Epithelial cell of proximal tubule (primary cell): ENCODE measurements around the gene KRT25. TPM values are rescaled to one million over a fixed set of nuclear protein-coding genes. Genes with fewer than 3 reads are reported as not detected.

Source experiments
- DNase-seq: peaks from one replicate; pipeline ENCODE4 v3.0.0-alpha.2; 2011; ENCODE audit warnings: low read depth
- H3K4me3 ChIP-seq: 2 replicates; pipeline ENCODE4 v1.5.1; 2011; ENCODE audit warnings: low read depth, mild to moderate bottlenecking, low read length
- total RNA-seq: library from RNA; depleted of rRNA; stranded (reverse); fragments of >200 nt; gene quantifications from 2 replicates; pipeline ENCODE4 v1.2.3, GENCODE V29; 2015
- TF ChIP-seq, protein P1 (sequence below): conservative IDR thresholded peaks from 2 replicates; pipeline ENCODE4 v1.5.1; 2012; ENCODE audit warnings: low read depth, mild to moderate bottlenecking, low read length

The KRT25 gene, protein sequence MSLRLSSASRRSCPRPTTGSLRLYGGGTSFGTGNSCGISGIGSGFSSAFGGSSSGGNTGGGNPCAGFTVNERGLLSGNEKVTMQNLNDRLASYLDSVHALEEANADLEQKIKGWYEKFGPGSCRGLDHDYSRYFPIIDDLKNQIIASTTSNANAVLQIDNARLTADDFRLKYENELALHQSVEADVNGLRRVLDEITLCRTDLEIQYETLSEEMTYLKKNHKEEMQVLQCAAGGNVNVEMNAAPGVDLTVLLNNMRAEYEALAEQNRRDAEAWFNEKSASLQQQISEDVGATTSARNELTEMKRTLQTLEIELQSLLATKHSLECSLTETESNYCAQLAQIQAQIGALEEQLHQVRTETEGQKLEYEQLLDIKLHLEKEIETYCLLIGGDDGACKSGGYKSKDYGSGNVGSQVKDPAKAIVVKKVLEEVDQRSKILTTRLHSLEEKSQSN
- 0.17 TPM in 1 of 2 replicates, not detected in the other for total RNA-seq

DNA sequence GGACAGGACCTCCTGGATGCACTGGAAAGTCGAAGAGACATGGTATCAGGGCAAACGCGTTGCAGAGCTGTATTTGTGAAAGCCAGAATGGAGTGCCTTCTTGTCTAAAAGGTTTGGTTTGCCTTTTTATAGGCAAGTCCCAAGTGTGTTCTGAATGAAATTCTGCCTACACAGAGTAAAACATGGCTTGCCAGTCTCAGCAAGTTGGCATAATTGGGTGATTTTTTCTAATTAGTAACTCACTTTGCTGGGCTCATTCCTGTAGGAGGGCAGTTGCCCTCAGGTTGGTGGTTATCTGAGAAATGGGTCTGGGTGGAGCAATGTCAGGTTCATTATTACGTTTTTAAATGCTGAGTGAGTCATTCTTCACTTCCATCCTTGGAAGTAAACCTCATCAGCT lies at the start of gene KRT25:
Gene KRT25 (minus strand): TSS at position 101 of the 400 bp plus-strand sequence. CDS start 60 bp downstream, at position 41.
- H3K4me3 ChIP-seq = no peak within 1 kb of the TSS
- no peak for DNase-seq
- TF ChIP-seq, protein P1, sequence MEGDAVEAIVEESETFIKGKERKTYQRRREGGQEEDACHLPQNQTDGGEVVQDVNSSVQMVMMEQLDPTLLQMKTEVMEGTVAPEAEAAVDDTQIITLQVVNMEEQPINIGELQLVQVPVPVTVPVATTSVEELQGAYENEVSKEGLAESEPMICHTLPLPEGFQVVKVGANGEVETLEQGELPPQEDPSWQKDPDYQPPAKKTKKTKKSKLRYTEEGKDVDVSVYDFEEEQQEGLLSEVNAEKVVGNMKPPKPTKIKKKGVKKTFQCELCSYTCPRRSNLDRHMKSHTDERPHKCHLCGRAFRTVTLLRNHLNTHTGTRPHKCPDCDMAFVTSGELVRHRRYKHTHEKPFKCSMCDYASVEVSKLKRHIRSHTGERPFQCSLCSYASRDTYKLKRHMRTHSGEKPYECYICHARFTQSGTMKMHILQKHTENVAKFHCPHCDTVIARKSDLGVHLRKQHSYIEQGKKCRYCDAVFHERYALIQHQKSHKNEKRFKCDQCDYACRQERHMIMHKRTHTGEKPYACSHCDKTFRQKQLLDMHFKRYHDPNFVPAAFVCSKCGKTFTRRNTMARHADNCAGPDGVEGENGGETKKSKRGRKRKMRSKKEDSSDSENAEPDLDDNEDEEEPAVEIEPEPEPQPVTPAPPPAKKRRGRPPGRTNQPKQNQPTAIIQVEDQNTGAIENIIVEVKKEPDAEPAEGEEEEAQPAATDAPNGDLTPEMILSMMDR = no peak

DNA sequence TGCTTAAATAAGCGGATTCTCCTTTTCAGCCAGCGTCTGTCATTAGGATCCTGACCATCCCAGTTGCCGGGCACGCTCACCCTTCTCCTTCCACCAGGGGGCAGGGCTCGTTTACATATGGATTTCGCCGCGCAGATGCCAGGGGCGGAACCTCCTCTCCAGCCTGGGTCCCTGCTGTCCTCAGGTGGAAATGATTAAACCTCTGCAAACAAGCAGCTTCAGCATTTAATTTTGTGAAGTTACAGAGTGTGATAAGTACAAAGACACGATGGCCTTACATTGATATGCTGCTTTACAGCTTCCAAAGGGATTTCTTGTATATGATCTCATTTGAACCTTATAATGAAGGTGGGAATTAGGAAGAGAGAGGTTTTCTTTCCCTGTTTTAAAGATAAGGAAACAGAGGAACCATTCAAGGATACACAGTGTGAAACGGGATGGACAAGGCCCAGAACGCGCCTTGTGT lies 48.5 kb upstream of the KRT25 start:
- no peak for DNase-seq
- no peak overlapping the region for H3K4me3 ChIP-seq
- TF ChIP-seq, protein P1 = peak; percentile 97

DNA sequence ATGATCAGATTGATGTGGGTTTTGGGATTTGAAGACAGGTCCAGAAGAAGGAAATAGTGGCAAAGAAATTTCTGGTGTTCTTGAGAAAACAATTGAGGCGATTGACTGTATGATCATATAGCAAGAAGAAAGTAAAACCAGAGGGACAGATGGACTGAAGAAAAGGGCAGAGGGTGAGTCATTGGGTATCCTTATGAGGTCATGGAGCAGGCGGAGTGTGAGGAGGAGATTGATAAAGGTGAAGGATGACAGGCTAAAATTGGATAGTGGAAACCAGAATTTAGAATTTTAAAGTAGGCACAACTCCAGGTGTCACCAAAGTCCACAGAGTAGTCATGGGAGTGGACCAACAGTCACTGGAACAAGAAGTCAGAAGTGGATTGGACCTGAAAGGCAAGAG lies 46.0 kb upstream of the KRT25 start:
- no peak overlapping the region for H3K4me3 ChIP-seq
- no peak for DNase-seq
- TF ChIP-seq, protein P1 = no peak

DNA sequence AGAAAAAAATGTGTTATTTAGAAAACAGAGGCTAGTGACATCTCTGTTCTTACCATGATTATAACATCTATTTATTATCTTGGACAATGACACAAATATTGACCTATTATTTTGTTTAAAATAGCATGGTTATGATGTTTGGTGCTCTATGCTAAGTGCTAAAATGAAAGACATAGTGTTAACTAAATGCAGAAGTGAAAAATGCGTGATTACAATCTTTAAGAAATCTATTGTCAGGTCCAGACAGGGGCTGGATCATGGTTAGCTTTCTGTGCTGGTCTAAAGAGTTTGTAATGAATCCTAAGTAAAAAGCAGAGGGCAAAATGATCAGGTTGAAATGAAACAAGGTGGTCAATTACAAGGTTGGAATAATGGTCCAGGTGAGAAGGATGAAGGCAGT lies 45.2 kb upstream of the KRT25 start:
- no peak for DNase-seq
- H3K4me3 ChIP-seq = no peak overlapping the region
- TF ChIP-seq, protein P1 = no peak

DNA sequence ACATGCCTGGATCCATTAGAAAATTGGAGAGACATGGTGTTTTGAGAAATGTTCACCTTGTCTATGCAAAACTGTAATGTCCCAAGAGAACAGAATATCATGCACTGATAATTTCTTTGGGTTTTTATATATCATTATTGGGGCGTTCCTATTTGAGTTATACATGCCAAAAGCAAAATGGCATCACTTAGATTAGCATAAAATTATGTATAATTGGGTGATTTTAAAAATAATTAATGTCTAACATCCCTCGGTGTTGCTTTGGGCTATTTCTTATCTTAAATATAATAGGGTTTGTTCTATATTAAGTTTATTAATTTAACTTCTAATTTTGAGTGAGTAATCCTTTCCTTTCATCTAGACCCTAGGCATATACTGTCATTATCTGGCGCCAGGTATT lies 44.7 kb upstream of the KRT25 start, which contains the start of gene KRT28:
Gene KRT28 (minus strand): TSS at position 101 of the 400 bp plus-strand sequence. CDS start 66 bp downstream, at position 35.
- TF ChIP-seq, protein P1 = no peak
- no peak for DNase-seq
- H3K4me3 ChIP-seq = no peak within 1 kb of the TSS

DNA sequence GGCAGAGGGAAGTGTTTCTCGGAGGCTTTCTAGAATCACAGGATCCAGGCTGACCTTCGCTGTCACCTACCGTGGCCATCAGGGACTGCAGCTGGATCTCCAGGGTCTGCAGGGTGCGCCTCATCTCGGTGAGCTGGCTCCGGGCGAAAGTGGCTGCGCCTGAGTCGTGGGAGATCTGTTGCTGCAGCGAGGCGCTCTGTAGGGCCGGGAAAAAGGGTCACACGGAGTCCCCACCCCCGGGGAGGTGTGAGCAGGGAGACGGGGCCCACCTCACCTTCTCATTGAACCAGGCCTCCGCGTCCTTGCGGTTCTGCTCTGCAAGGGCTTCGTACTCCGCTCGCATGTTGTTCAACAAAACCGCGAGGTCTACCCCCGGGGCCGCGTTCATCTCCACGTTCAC lies 41.7 kb upstream of the KRT25 start:
- DNase-seq = no peak
- no peak overlapping the region for H3K4me3 ChIP-seq
- TF ChIP-seq, protein P1 = no peak
